HG02852 (cell line): ENCODE results near the gene RPLP2.

Source experiments
- ATAC-seq: cut with Tn5 transposase; IDR thresholded peaks from one replicate; pipeline ENCODE4 v1.9.1; 2021; ENCODE audit warnings: mild to moderate bottlenecking, moderate library complexity; ENCODE audit not compliant: unreplicated experiment

RPLP2 gene

GRCh38 chr11:773425-773824 lies 36.3 kb upstream of the RPLP2 start:
- no peak for ATAC-seq

DNA sequence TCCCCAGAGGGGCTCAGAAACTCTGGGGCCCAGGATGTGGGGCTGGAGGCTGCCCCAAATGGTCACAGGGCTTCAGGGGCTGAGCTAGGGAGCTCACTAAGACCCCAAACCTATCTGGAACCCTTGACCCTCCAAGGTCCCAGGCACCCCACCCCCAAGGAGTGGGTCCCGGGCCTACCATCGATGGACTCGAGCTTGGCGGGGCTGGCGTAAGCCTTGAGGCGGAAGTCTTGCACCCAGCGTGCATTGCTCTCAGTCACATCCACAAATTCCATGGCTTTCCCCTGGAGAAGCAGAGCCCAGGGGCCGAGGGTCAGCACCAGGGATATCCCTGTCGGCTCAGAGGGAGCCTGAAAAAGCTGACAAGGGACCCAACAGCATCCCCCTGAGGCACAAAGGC lies 35.9 kb upstream of the RPLP2 start:
- ATAC-seq, result no peak

- no peak for ATAC-seq
Observed at GRCh38 chr11:774873-775592, 34.7 kb upstream of the RPLP2 start.

DNA sequence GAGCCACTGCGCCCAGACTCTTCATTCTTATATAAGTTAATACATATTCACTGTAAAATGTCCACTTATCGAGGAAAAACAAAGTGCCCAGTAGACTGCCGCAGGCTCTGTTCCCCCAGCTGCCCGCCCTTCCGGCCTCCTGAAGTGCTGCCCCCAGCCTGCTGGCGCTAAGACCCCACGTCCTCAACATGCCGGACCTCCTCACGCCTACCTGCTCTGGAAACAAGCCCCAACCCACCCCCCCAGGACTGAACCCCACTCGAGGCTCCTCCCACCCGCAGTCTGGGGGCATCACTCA lies 33.6 kb upstream of the RPLP2 start:
- ATAC-seq, result no peak

- ATAC-seq, result peak; percentile 34
Observed at GRCh38 chr11:776561-777287, 33.0 kb upstream of the RPLP2 start.

DNA sequence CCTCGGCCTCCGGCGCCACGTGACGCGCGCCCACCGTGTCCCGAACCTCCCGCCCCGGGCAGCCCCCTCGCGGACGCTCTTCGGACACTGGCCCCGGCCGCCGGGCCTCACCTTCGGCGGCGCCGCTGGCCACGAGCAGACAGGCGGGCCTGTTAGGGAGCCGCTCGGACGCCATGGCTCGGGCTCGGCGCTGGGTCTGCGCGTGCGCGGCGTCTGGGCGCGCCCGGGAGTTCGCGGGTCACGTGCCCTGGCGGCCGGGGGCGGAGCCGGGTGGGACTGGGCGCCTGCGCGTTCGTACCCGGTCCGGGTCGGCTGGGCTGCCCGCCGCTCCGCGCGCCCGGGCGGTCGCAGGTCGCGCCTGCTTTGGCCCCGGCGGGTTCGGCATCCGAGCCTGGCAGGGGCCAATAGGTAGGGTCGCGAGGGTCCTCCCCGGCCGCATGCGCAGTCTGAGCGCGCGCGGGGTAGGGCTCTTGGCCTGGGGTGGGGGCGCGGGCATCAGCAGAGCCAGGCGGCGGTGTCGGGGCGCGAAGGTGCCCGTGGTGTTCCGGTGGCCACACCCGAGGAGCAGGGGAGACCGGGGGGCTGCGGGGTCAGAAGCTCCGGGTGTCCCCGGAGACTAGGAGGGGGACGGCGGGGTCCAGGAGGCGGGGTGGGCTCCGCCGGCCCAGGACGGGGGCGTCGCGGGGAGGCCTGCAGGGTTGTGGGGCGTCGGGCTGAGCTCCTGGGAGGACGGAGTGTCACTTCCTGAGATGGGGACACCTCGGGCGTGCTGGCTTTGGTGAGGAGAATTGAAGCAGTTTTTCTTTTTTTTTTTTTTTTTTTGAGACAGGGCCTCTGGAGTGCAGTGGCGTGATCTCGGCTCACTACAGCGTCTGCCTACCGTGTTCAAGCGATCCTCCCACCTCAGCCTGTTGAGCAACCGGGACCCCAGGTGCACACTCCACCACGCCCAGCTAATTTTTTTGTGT lies 32.2 kb upstream of the RPLP2 start, which contains the start of gene GATD1:
GATD1 (minus strand) TSS at position 200 of the 968 bp plus-strand sequence; CDS start at position 175, 25 bp downstream.
- peak; percentile 76 for ATAC-seq

DNA sequence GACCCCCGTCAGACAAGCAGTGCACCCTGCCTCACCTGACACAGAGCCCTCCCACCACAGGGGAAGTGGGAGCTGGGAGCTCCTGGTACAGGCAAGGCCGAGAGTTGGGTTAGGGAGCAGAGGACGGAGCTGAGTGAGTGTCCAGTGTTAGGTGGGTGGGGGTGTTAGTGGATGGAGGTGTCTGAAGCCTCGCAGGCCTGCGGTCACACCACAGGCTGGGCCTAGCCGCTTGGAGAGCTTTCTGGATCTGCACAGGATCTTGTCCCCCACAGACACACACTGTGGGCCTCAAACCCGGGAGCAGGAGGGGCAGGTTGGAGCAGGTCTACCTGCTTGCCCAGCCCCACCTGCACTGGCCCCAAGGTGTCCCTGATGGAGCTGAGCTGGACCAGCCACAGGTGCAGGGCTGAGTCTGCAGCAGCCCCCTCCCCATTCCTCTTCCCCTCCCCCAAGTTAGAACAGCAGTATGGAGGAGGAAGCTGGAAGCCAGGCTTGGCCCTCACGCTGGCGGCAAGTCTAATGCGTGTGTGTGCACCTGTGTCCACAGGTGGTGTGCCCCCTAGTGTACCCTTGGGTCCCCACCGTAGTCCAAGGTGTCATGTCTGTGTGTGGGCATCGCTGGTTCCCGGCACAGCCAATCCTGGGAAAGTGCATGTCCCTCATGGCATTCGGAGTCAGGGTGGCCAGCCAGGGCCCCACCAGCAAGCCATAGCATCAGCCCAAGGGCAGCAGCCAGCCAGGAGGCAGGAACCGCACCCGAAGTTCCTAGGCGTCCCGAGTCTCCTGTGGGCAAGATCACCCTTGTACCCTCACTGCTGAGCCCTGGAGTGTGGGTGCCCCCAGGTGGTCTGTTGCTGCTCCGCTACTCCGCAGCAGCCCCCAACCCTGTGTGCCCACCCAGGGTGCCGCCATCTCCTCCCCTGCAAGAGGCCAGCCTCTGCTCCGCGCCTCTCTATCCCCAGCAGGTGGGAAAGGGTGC lies 30.5 kb upstream of the RPLP2 start:
- ATAC-seq, result no peak

DNA sequence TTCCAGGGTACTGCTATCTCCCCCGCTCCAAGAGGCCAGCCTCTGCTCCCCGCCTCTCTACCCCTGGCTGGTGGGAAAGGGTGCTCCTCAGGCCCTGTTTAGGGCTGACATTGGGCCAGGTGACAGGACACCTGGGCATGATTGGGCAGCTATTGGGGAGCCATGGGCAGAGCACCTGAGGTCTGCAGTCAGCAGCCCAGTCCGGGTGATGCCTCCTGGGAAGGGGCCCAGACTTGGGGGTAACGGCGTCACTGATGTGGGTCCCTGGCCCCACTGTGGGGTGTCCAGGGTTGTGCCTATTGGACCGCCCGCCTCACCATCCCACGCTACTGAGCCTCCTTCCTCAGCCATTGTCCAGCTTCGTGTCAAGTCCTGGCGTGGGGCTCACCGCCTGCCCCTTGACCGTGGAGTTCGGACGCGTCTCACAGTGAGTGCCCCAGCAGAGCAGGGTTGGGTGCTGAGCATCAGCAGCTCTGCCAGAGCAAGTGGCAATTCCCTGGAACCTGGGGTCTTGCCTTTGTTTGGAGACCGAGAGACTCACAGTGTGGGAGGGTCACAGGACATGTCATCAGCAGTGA lies 29.7 kb upstream of the RPLP2 start:
- no peak for ATAC-seq

DNA sequence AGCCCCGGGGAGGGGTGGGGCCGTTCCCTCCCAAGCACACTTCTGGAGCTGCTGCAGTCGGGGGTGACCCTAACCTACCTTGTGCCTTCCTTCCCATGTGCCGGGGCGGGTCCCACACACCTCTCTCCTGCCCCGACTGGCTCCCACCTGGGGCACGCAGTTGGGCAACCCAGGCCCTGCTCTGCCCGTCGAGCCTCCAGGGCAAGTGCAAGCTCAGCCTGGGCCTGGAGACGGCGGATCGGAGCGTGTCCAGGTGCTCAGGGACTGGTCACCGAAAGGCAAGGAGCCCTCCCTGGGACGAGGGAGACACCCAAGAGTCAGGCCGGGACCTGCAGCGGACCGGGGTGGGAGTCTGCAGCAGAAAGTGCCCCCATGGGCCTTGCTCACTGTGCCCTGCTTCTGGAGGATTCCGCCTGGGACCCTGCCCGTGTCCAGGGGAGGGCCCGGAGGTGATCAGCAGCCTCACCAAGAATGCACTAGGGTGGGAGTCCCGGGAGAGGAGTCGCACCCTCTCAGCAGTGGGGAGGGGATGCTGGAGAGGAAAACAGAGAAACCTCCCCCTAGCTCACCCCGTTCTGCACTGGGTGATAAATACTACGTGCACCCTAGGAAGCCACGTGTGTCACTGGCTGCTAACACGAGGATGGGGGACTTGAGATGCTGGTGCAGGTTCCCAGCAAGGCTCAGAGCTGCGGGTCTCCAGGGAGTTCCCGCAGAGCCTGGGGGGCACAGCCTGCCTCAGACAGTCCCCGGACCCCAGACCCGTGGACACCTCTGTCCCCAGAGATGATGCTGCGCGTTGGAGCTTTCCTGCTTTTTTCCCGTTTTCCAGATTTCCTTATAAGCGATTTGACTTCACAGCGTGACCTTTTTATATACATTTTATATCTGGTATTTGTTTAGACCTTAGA lies 27.2 kb upstream of the RPLP2 start:
- no peak for ATAC-seq

DNA sequence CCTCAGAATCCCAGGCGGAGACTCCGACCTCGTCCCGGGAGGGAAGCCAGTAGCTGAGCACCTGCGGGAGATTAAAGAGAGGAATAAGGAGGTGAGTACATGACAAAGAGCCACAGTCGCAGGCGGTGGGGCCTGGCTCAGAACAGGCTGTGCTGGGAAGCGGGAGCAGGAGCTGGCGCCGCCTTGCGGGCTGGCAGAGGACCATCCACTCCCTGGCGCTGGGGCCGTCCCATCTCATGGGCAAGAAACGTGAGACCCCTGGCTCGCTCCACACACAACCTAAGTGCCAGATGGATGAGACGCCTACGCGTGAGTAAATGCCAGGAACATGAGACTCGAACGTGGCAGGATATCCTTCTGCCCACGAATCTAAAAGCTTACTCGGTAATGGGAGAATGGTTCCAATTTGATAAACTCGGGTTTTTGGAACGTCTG lies 26.2 kb upstream of the RPLP2 start:
- ATAC-seq, result no peak

DNA sequence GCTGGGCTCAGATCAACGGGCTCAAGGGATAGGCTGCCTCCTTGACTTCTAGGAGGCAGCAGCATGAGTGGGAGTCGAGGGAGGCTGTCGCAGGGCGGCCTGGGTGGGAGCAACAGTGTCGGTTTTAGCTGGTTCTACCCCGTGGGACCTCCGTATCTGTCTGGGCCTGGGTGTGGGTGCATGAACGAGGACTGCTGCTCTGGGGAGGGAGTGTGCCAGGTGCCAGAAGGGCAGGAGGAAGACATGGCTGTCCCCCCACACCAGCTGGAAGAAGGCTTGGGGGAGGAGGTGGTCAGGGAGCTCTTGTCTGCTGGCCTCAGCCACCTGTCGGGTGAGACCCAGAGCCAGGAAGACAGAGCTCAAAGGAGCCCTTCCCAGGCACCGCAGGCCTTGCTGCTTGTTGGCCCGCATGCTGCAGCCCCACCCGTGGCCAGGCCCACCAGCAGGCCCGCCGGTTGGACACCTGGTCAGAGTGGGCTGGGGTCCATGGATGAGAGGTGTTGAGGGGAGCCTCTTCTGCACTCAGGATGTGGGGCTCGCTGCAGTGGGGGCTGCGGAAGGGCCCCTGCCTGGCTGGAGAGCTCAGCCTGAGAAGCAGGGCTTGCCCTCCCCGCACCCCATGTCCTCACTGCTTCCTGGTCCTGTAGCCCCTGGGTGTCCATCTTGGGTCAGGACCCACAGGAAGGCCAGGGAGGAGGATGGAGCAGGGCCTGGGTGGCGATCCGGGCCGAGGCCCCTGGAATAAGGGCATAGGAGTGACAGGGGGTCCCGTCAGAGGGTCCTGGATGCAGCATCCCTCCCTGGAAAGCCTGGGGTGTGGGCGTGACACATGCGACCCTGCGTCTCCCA lies 23.3 kb upstream of the RPLP2 start:
- no peak for ATAC-seq

GRCh38 chr11:787084-787675 lies 22.6 kb upstream of the RPLP2 start:
- ATAC-seq, result no peak

- no peak for ATAC-seq
Observed at GRCh38 chr11:788009-788640, 21.6 kb upstream of the RPLP2 start.

- ATAC-seq, result no peak
Observed at GRCh38 chr11:788953-789940, 20.5 kb upstream of the RPLP2 start.

GRCh38 chr11:789943-790342 lies 19.8 kb upstream of the RPLP2 start, which contains the start of gene CEND1:
TSS of gene CEND1 (minus strand) at chr11:790090. CDS start at chr11:788576, 1,514 bp downstream.
- no peak for ATAC-seq
